GM23338 (cell line): ENCODE measurements around the gene ADCY7. TPM values are rescaled to one million over a fixed set of nuclear protein-coding genes. Genes with fewer than 3 reads are reported as not detected.

Experiments used
- ATAC-seq: fragments of 200-7000 bp; cut with Tn5 transposase; 3 replicates; pipeline ENCODE4 v1.9.1; 2020
- DNase-seq: peaks from one replicate; pipeline ENCODE4 v3.0.0-alpha.2; 2015; ENCODE audit warnings: low spot score
- H2AFZ ChIP-seq: fragments of 200-600 bp; sonication (generic); 2 replicates; pipeline ENCODE4 v1.8.0; 2016; ENCODE audit warnings: antibody characterized with exemption, mild to moderate bottlenecking, moderate library complexity
- H3F3A ChIP-seq: fragments of 200-600 bp; sonication (generic); replicated peaks from 2 replicates; pipeline ENCODE4 v1.8.0; 2017; ENCODE audit warnings: antibody characterized with exemption, mixed run types, low read depth
- H3K27ac ChIP-seq: fragments of 200-600 bp; sonication (generic); 2 replicates; pipeline ENCODE4 v1.6.1; 2016; ENCODE audit warnings: low read depth
- H3K27me3 ChIP-seq: fragments of 200-600 bp; sonication (generic); 2 replicates; pipeline ENCODE4 v1.8.0; 2016; ENCODE audit warnings: mild to moderate bottlenecking, mixed run types, moderate library complexity; ENCODE audit not compliant: insufficient read depth
- H3K36me3 ChIP-seq: fragments of 200-600 bp; sonication (generic); 2 replicates; pipeline ENCODE4 v1.8.0; 2016; ENCODE audit warnings: mild to moderate bottlenecking; ENCODE audit not compliant: insufficient read depth
- H3K4me1 ChIP-seq: fragments of 200-600 bp; sonication (generic); 2 replicates; pipeline ENCODE4 v1.8.0; 2016; ENCODE audit warnings: mild to moderate bottlenecking, moderate library complexity; ENCODE audit not compliant: insufficient read depth
- H3K4me2 ChIP-seq: fragments of 200-600 bp; sonication (generic); 2 replicates; pipeline ENCODE4 v1.7.1; 2017; ENCODE audit warnings: mixed run types
- H3K4me3 ChIP-seq: fragments of 200-600 bp; sonication (generic); 2 replicates; pipeline ENCODE4 v1.6.1; 2016; ENCODE audit warnings: mixed run types
- H3K79me2 ChIP-seq: fragments of 200-600 bp; sonication (generic); replicated peaks from 2 replicates; pipeline ENCODE4 v1.8.0; 2017; ENCODE audit warnings: mild to moderate bottlenecking; ENCODE audit not compliant: insufficient read depth
- H3K9me2 ChIP-seq: fragments of 200-600 bp; sonication (generic); 2 replicates; pipeline ENCODE4 v1.8.0; 2017; ENCODE audit not compliant: insufficient read depth
- H4K20me1 ChIP-seq: fragments of 200-600 bp; sonication (generic); replicated peaks from 2 replicates; pipeline ENCODE4 v1.8.0; 2017; ENCODE audit warnings: mild to moderate bottlenecking; ENCODE audit not compliant: insufficient read depth
- H3K27ac Mint-ChIP-seq: 2 replicates; pipeline ENCODE4 v1.8.0; 2020; ENCODE audit warnings: inconsistent platforms, mild to moderate bottlenecking, moderate library complexity, mixed read lengths
- H3K27me3 Mint-ChIP-seq: 3 replicates; pipeline ENCODE4 v1.8.0; 2022; ENCODE audit warnings: low read depth, mild to moderate bottlenecking, moderate library complexity, mixed read lengths, inconsistent platforms; ENCODE audit not compliant: insufficient read depth, poor library complexity
- H3K36me3 Mint-ChIP-seq: 3 replicates; pipeline ENCODE4 v1.8.0; 2021; ENCODE audit warnings: low read depth, mild to moderate bottlenecking, inconsistent platforms, moderate library complexity, mixed read lengths
- H3K4me1 Mint-ChIP-seq: 3 replicates; pipeline ENCODE4 v1.8.0; 2020; ENCODE audit warnings: mild to moderate bottlenecking, inconsistent platforms, mixed read lengths
- H3K4me3 Mint-ChIP-seq: 3 replicates; pipeline ENCODE4 v1.8.0; 2021; ENCODE audit warnings: moderate library complexity, mild to moderate bottlenecking, inconsistent platforms, mixed read lengths
- H3K9me3 Mint-ChIP-seq: 3 replicates; pipeline ENCODE4 v1.8.0; 2020; ENCODE audit warnings: moderate library complexity, mild to moderate bottlenecking, inconsistent platforms, mixed read lengths
- CREB1 ChIP-seq: fragments of 250-450 bp; sonication (Bioruptor Pico); IDR thresholded peaks from 2 replicates; pipeline ENCODE4 v1.5.0; 2020; ENCODE audit warnings: low read depth, mild to moderate bottlenecking, moderate library complexity
- CTCF ChIP-seq, 2 experiments: fragments of 200-600 bp in 1 of 2; sonication (generic) in 1 of 2; conservative IDR thresholded peaks; 2 replicates each; pipeline versions ENCODE4 v1.5.1 to v1.6.1; 2016 to 2017; ENCODE audit warnings: antibody characterized with exemption in 2 of 2, low read depth in 2 of 2, mild to moderate bottlenecking in 2 of 2, moderate library complexity in 1 of 2
- ETS1 ChIP-seq: IDR thresholded peaks from 2 replicates; pipeline ENCODE4 v1.6.1; 2016; ENCODE audit warnings: antibody characterized with exemption
- EZH2 ChIP-seq: fragments of 200-600 bp; sonication (generic); IDR thresholded peaks from one replicate; pipeline ENCODE4 v1.8.0; 2017; ENCODE audit warnings: antibody characterized with exemption, mild to moderate bottlenecking, low read depth; ENCODE audit not compliant: unreplicated experiment
- EZH2phosphoT487 ChIP-seq: fragments of 200-600 bp; sonication (generic); IDR thresholded peaks from one replicate; pipeline ENCODE4 v1.8.1; 2018; ENCODE audit warnings: antibody characterized with exemption; ENCODE audit not compliant: unreplicated experiment
- JUNB ChIP-seq: IDR thresholded peaks from one replicate; pipeline ENCODE4 v1.6.1; 2016; ENCODE audit warnings: antibody characterized with exemption; ENCODE audit not compliant: unreplicated experiment
- NANOG ChIP-seq: IDR thresholded peaks from 2 replicates; pipeline ENCODE4 v1.6.1; 2016; ENCODE audit warnings: antibody characterized with exemption, borderline replicate concordance
- POLR2AphosphoS5 ChIP-seq: IDR thresholded peaks from 2 replicates; pipeline ENCODE4 v1.6.1; 2016; ENCODE audit warnings: antibody characterized with exemption, low read depth
- REST ChIP-seq: IDR thresholded peaks from one replicate; pipeline ENCODE4 v1.6.1; 2018; ENCODE audit warnings: antibody characterized with exemption; ENCODE audit not compliant: unreplicated experiment
- STAT1 ChIP-seq: IDR thresholded peaks from one replicate; pipeline ENCODE4 v1.6.1; 2016; ENCODE audit warnings: antibody characterized with exemption; ENCODE audit not compliant: unreplicated experiment
- ZNF114 ChIP-seq: fragments of 250-450 bp; sonication (Bioruptor Pico); IDR thresholded peaks from 2 replicates; pipeline ENCODE4 v1.5.0; 2020; ENCODE audit warnings: mild to moderate bottlenecking, moderate library complexity
- ZNF331 ChIP-seq: fragments of 250-450 bp; sonication (Bioruptor Pico); IDR thresholded peaks from 2 replicates; pipeline ENCODE4 v1.5.0; 2020; ENCODE audit warnings: low read depth, mild to moderate bottlenecking, moderate library complexity
- ZNF462 ChIP-seq: fragments of 250-450 bp; sonication (Bioruptor Pico); IDR thresholded peaks from 2 replicates; pipeline ENCODE4 v1.5.0; 2020; ENCODE audit warnings: mild to moderate bottlenecking, moderate library complexity
- polyA plus RNA-seq: library from polyadenylated mRNA; unstranded; fragments of >200 nt; fragmentation: Nextera tagmentation; extraction: Ambion mirVana; gene quantifications from 2 replicates; pipeline ENCODE4 v1.2.1, GENCODE V29; 2016
- total RNA-seq: library from RNA; depleted of rRNA; stranded (reverse); fragments of >200 nt; shearing (Covaris generic); gene quantifications from 2 replicates; pipeline ENCODE4 v1.2.3, GENCODE V29; 2014

ADCY7 gene
- total and polyA plus RNA-seq, 2 experiments from 2014 or later = 2.4 to 10.5 TPM

GRCh38 chr16:50260206-50261159, 5.9 kb upstream of the ADCY7 start:
- no peak for TF ChIP-seq ETS1
- TF ChIP-seq EZH2 = no peak
- no peak for TF ChIP-seq POLR2AphosphoS5
- TF ChIP-seq ZNF114 = no peak
- no peak for TF ChIP-seq JUNB
- no peak for TF ChIP-seq EZH2phosphoT487
- no peak for TF ChIP-seq STAT1
- no peak for TF ChIP-seq REST
- no peak for TF ChIP-seq CREB1 (CRISPR knock-in tag)
- no peak for TF ChIP-seq CTCF (conservative IDR thresholded peaks at IDR 0.05; ENCODE audit: low read depth in 2 of 2)
- TF ChIP-seq ZNF462 = no peak
- TF ChIP-seq ZNF331 (CRISPR knock-in tag) = no peak
- TF ChIP-seq NANOG = no peak
- Histone ChIP-seq H2AFZ (no peak overlapping the region), H3K27me3 (no peaks in the 10 kb centered on the region), H3K4me3 (no peak overlapping the region), H3F3A (no peaks in the 10 kb centered on the region), H3K36me3 (no peaks in the 10 kb centered on the region), H4K20me1 (no peaks in the 10 kb centered on the region), H3K4me2 (no peak overlapping the region), H3K4me1 (no peaks in the 10 kb centered on the region), H3K79me2 (no peaks in the 10 kb centered on the region), H3K9me2 (no peaks in the 10 kb centered on the region), H3K27ac (no peak overlapping the region)
- H3K27ac Mint-ChIP-seq = no peak overlapping the region
- no peak for ATAC-seq
- H3K27me3 Mint-ChIP-seq = peaks cover 11% of the 10 kb centered on the region
- no peak for DNase-seq
- no peaks in the 10 kb centered on the region for H3K9me3 Mint-ChIP-seq
- H3K36me3 Mint-ChIP-seq = no peaks in the 10 kb centered on the region
- H3K4me1 Mint-ChIP-seq = peaks cover 14% of the 10 kb centered on the region
- no peak overlapping the region for H3K4me3 Mint-ChIP-seq
